ELF-1 (cell line): ENCODE data around the gene DESI2.
"Not testable (repeated sequence)": the region's sequence is repeated elsewhere in the genome, so short reads cannot be mapped to it uniquely, and the experiment has no call there.

Experiments
- DNase-seq: peaks from one replicate; pipeline ENCODE4 v3.0.0-alpha.2; 2016; ENCODE audit warnings: low read depth, low spot score

DESI2 gene

DNA sequence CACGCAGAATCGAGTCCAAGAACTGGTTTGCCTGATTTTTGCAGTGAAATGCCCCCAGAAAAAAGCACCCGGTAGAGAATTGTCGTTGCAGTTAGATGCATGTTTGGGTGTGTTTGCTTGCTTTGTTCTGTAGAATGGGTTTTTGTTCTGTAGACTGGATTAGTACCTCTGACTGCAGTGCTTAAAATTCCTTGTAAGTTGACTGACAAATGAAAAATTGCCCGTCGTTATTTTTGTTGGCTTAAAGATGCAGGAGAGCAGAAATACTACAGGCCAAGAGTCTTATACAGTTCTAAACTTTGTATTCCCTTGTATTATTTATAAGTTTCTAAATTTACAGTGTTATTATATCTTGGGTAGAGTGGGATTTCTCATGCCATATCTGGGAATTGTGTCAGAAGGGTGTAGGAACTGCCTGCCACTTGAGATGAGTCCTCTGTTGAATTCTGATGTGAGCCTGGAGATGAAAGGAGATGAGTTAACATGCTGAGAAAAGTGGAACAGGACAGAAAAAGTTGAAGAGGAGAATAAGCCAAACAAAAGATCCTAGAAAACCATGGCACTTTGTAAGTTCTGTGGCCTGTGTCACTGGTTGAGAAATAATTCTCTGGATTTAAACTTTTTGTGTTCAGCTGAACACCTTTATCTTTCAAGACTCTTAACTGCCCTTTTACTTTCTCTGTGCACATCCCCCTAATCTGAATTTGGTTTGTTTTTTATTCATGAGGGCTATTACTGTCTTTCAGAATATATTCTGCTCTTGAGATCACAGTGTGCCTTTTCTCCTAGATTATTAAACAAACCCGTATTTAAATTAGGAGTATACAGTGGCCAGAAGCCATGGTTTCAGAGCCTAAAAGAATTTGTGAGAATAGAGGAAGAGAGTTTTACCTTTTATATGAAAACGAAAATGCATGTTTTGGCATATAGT is 1.4 kb downstream of the DESI2 start:
- DNase-seq, result no peak

DNA sequence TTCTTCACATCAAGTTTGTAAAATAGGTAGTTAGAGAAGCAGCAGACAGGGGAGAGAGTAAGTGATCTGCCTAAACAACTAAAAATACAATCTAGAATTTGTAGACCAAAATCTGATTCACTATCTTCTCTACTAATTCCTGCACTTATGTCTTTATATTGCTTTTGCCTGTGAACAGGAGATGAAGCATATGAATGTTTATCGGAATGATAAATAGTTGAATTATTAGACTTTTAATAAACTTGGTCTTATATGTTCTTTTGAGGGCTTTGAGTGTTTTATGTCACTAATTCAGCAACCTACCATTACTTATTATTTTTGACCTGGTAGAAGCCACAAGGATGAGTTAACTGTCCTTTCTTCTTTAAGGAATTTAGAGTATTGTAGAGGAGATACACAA is 2.3 kb downstream of the DESI2 start:
- no peak for DNase-seq

DNA sequence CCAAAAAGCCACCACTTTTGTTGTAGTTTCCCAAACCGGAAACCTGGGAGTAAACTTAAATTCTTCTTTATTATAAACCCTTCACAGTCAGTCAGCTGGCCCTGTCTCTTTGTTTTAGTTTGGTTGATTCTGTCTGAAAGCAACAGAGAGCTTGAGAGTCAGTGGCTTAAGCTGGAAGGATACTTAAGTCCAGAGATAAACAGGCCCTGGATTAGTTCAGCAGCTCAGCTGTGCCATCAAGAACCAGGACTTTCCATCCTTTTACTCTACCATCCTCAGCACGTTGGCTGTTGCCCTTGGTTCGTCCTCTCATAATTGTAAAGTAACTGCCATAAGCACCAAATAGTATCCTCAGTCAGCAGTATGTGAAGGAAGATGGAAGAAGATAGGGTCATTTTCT is 4.5 kb downstream of the DESI2 start:
- no peak for DNase-seq

DNA sequence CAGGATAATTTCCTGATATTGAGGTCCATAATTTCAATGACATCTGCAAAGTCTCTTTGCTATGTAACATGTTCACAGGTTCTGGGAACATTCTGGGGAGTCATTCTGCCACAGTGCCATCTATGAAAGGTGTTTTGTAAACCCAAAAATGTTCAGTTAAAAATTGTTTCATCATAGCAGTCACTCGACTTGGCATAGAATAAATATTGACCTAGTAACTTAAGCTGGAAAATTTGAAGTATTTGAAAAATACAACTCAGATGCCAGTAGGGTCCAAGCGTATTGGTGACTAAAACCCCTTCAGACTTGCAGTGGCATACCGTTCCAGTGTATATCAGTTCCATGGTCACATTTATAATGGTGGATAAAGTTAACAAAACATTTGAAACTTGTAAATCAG is 6.8 kb downstream of the DESI2 start:
- no peak for DNase-seq

DNA sequence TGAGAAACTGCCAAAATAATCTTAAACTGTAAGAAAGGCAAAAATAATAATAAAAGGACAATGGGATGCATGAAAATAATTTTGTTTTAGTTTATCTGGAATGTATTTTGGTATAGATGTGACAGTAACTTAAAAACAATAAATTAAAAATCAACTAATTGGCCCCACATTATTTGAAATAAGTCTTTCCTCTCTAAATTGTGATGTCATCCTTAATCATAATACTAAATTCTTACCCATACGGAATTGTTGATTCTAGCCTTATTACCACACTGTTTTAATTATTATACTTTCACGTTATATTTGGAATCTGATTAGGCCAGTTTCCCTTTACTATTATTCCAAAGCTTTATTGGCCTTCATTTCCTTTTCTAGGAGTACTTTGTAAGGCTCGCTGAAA is 7.7 kb downstream of the DESI2 start:
- no peak for DNase-seq

DNA sequence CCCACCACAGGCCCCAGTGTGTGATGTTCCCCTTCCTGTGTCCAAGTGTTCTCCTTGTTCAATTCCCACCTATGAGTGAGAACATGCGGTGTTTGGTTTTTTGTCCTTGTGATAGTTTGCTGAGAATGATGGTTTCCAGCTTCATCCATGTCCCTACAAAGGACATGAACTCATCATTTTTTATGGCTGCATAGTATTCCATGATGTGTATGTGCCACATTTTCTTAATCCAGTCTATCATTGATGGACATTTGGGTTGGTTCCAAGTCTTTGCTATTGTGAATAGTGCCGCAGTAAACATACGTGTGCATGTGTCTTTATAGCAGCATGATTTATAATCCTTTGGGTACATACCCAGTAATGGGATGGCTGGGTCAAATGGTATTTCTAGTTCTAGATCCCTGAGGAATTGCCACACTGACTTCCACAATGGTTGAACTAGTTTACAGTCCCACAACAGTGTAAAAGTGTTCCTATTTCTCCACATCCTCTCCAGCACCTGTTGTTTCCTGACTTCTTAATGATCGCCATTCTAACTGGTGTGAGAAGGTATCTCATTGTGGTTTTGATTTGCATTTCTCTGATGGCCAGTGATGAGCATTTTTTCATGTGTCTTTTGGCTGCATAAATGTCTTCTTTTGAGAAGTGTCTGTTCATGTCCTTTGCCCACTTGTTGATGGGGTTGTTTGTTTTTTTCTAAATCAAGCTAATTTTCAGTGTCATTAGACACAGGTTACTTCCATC is 8.8 kb downstream of the DESI2 start:
- not testable (repeated sequence) for DNase-seq

DNA sequence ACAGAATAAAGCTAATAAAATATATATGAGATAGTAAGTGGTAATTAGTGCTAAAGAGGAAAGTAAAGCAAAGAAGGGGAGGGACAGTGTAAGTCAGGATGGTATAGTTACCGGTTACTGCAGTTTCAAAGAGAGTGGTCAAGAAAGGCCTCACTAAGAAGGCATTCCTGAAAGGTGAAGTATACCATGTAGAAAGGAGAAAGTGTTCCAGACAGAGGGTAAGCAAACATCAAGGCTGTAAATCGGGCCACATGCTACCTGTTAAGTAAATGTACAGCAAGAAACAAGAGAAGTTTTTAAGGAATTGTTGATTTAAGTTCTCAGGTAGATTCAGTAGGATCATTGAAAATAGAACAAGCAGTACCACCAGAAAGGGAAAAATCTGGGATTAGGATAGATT is 9.7 kb downstream of the DESI2 start:
- DNase-seq, result no peak

DNA sequence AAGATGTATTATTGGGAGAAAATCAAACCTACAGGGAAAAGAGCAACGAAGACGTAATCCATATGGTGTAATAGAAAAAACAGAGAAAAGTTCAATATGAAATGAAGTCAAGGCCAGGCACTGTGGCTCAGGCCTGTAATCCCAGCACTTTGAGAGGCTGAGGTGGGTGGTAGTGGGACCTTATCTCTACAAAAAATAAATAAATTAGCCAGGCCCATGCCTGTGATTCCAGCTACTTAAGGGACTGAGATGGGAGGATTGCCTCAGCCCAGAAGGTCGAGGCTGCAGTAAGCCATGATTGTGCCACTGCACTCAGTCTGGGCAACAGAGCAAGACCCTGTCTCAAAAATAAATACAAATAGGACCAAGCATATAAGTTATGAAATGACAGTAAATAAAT is 11.4 kb downstream of the DESI2 start:
- no peak for DNase-seq

DNA sequence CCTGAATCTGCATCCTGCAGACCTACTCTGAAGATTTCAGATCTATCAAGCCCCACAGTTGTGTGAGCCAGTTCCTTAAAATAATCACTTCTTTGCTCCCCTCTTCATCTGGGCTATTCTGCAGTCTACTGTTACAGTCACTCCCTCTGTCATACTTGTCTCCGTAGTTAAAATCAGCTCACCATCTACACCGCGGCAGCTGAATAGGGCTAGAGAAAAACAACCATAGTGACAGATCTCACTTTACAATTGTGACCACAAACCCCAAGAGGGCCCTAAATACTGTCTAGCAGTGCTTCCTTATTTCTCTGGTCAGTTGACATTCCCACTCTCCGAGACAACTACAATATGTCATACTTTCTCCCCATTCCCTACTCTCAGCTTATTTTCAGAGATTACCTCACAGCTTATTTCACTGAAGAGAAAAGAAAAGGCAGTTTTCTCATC is 12.9 kb downstream of the DESI2 start:
- no peak for DNase-seq

DNA sequence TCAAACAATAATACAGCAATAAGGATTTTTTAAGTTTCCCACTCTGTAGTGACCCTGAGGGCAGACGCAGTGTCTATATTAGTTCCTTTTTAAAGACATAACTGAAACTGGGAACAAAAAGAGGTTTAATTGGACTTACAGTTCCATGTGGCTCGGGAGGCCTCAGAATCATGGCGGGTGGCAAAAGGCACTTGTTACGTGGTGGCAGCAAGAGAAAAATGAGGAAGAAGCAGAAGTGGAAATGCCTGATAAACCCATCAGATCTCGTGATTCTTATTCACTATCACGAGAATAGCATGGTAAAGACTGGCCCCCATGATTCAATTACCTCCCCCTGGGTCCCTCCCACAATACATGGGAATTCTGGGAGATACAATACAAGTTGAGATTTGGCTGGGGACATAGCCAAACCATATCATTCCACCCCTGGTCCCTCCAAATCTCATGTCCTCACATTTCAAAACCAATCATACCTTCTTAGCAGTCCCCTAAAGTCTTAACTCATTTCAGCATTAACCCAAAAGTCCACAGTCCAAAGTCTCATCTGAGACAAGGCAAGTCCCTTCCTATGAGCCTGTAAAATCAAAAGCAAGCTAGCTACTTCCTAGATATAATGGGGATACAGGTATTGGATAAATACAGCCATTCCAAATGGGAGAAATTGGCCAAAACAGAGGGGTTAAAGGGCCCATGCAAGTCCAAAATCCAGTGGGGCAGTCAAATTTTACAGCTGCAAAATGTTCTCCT is 13.9 kb downstream of the DESI2 start:
- not testable (repeated sequence) for DNase-seq

DNA sequence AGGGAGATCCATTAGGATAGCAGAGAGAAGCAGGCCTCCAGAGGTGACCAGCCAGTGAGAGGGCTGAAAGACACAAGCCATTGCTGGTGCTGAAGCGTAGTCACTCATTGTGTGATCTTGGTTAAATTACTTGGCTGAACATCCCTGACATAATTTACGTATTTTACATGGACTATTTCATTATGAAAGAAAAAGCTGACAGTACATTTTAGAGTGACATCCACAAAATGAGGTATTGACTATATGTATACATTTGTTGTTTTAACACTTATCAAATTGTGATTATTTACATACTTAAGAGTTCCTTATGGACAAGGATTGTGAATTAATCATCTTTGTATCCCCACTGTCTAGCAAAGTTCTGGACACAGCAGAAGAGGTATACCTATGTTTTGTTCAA is 14.9 kb downstream of the DESI2 start:
- DNase-seq, result no peak

DNA sequence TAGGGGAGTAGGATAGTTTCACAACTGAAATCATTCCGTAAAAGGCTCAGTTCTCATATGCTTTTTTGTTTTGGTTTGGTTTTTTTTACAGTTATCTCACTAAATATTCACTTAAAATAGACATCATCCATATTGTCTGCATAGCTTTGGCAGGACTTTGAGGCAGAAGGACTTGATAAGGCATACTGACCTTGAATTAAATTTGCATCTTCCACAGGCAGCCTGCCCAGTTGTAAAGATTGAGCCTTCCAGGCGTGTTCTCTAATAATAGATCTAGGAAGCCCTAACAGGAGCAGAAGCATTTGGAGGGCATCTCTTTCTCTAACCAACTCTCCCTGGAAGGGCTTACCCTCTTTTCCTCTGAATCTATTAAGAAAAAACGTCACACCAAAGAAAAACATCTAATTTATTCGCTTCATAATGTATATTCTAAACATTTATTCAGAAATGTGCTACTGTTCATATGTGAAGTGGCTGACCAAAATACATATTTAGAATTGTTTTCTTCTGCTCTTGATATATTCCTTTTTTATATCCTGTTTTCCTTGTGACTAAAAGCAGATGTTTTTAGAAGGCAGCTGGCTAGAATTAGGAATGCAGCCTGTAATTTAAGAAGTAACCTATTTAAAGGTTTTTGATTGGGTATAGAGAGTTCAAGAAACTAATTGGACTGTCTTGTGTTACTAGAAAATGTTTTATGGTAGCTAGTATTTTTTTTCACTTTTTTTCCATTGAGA is 20.2 kb downstream of the DESI2 start:
- DNase-seq, result no peak

DNA sequence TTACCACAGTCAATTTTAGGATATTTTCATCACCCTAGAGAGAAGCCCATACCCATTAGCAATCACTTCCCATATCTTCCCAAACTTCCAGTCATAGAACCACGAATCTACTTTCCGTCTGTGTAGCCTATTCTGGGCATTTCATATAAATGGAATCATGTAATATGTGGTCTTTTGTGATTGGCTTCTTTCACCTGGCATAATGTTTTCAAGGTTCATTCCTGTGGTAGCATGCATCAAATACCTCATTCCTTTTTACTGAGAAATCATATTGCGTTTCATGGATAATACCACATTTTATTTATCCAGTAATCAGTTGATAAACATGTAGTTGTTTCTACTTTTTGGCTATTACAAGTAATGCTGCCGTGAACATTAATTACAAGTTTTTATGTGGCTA is 21.5 kb downstream of the DESI2 start:
- DNase-seq, result no peak

DNA sequence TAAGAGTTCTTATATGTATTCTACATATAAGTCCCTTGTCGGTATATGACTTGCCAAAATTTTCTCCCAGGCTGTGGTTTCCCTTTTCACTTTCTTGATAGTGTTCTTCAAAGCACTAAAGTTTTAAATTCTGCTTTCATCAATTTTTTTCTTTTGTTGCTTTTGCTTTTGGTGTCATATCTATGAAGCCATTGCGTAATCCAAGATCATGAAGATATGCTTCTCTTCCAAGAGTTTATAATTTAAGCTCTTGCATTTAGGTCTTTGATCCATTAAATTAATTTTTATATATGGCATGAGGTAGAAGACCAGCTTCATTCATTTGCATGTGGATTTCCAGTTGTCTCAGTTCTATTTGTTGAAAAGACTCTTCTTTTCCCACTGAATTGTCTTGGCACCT is 22.2 kb downstream of the DESI2 start:
- no peak for DNase-seq

DNA sequence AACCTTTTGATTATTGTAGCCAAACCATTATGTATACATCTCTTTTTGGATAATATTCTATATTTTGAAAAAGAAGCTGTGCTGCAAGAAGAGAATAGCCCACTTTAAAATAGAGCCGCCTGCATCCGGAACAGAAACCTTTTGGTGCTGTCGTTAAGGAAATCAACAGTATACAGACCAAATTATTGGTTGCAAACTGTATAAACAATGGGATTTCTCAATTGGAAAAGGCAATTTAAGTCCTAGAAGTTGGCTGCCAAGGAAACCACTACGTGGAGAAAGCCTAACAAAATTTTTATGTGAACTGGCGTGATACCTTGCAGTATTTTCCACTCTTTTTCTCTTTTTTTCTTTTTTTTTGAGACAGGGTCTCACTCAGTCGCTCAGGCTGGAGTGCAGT is 25.8 kb downstream of the DESI2 start:
- DNase-seq, result no peak

DNA sequence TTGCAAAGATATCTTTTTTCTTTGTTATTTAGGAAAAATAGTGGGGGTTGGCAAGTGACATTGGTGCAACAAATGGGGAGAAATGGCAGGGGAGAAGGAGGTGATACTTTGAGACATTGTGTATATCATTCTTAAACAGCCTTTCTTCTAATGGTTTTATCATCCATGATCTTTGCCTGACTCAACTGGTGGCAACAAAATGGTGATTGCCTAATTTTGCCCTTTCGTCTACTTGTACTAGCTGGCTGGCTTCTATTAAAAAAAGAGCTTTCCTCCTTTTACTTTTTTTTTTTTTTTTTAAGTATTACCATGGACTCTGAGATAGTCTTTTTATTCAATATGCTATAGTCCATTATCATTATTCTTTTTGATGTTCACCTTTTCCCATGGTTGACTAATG is 27.7 kb downstream of the DESI2 start:
- DNase-seq, result no peak

DNA sequence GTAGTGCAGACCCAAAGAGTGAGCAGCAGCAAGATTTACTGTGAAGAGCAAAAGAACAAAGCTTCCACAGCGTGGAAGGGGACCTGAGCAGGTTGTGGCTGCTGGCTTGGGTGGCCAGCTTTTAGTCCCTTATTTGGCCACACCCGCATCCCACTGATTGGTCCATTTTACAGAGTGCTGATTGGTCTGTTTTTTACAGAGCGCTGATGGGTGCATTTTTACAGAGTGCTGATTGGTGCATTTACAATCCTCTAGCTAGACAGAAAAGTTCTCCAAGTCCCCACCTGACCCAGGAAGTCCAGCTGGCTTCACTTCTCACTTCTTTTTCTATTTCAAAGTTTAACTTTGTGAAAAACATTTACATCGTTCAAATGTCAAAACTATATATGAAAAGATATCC is 29.2 kb downstream of the DESI2 start:
- DNase-seq, result not testable (repeated sequence)

DNA sequence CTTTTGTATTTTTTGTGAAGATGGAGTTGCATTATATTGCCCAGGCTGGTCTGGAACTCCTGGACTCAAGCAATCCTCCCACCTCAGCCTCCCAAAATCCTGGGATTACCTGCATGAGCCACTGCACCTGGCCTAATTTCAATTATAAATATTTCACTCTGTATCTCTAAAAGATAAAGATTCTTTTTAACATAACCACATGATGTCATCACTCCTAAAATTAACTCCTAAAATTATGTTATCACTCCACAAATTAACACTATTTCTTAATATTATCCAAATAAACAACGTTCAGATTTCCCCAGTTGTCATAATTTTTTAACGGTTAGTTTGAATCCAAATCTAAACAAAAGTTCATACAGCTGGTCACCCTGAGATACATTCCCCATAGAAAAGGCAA is 43.0 kb downstream of the DESI2 start:
- DNase-seq, result no peak

DNA sequence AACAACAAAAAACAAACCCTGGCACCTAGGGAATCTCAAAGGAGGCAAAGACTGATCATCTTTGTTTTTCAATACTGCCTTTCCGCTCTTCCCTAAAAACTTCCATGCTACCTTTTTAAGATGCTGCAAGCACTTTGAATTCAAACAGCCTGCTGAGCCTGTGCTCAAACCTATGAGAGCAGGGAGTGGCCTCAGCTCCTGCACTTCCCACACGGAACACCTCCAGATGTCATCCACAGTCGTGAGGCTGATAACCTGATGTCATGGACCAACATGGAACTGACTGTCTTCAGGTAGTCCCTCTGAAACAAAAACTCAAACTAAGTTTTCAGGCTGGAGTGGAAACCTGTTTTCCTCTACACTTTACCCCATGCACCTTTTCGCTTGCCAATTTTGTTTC is 46.8 kb downstream of the DESI2 start:
- no peak for DNase-seq

DNA sequence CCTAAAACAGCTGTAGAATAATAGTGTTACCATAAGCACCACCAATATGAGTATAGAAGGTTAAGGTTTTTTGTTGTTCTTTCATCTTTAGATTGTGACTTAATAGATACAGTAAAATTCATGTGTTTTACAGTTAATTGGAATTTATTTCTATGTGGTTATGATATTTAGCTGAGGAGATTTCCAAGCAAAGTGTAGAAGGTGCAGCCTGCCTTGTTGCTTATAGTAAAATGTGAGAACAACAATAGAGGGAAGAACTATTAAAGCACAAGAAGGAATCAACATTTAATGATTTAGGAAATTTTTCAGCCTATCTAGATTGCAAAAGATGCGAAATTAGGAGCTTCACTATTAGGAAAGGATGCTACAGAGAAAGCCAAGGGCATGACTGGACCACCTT is 47.9 kb downstream of the DESI2 start:
- DNase-seq, result no peak

DNA sequence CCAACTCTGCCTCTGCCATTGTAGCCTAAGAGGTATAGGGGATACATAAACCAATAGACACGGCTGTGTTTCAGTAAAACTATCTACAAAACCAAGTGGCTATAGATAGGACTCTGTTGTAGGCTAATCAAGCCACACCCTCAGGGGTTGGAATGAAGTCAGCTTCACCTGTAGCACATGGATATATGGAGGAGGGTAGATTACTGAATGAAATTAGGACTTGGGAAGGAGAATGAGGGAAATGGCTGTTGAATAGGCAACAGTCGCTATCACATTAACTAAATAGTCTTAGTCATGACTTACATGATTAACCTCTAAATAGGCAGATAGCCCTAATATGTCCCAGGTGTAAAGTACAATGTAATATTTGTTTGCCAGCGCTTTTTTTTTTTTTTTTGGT is 49.7 kb downstream of the DESI2 start:
- DNase-seq, result no peak

DNA sequence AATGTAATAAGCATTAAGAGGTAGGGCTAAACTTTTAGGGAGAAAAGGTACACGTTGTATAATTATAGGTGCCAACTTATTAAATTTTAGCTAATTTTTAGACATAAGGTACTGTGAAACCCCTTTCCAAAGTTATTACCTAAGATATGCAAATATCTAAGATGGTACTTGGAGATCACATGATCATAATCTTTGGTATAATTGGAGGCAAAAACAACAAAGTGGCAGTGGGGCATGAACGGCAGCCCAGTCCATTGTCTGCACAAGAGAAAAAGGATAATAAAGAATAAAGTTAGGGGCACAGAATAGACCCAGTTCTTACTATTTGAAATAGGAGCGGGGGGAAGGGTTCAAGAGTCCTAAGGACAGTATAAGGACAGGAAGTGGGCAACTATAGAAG is 51.2 kb downstream of the DESI2 start:
- DNase-seq, result no peak
